PC-9 (cell line): ENCODE data around the gene THOC6.

Source experiments
- EZH2 ChIP-seq: fragments of 200-600 bp; sonication (generic); IDR thresholded peaks from 2 replicates; pipeline ENCODE4 v1.8.0; 2017; ENCODE audit warnings: antibody characterized with exemption, low read depth
- TF ChIP-seq, protein P1 (sequence below): fragments of 200-600 bp; sonication (generic); conservative IDR thresholded peaks from 2 replicates; pipeline ENCODE4 v1.6.1; 2017; ENCODE audit warnings: mixed run types, antibody characterized with exemption, mild to moderate bottlenecking, moderate library complexity

DNA sequence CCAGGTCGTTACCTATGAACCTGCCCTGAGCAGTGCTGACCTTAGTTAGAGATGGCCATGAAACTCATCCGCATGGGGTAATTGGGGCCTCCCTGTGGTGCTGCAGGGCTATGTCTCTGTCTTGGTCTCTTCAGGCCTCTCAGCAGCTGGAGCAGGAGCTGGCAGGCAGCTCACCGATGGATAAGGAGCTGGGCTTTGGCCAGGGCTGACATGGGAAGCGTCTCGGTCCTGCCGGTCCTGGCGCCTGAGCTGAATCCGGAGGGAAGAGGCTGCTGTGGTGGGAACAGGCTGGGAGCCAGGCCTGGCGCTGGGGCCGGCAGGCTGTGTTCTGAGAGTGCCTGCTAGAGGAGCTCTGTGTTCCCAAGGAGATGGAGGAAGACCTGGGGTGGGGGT is 51.7 kb downstream of the THOC6 start:
- TF ChIP-seq, protein P1, sequence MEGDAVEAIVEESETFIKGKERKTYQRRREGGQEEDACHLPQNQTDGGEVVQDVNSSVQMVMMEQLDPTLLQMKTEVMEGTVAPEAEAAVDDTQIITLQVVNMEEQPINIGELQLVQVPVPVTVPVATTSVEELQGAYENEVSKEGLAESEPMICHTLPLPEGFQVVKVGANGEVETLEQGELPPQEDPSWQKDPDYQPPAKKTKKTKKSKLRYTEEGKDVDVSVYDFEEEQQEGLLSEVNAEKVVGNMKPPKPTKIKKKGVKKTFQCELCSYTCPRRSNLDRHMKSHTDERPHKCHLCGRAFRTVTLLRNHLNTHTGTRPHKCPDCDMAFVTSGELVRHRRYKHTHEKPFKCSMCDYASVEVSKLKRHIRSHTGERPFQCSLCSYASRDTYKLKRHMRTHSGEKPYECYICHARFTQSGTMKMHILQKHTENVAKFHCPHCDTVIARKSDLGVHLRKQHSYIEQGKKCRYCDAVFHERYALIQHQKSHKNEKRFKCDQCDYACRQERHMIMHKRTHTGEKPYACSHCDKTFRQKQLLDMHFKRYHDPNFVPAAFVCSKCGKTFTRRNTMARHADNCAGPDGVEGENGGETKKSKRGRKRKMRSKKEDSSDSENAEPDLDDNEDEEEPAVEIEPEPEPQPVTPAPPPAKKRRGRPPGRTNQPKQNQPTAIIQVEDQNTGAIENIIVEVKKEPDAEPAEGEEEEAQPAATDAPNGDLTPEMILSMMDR, result no peak
- TF ChIP-seq EZH2, result no peak
